Left ventricle myocardium inferior (tissue), 1 donor: ENCODE data around the gene FKBP14. TPM values are rescaled to one million over a fixed set of nuclear protein-coding genes. Genes with fewer than 3 reads are reported as not detected.

Experiments
- DNase-seq: peaks from one replicate; pipeline ENCODE4 v3.0.0-alpha.2; 2020
- H3K27ac ChIP-seq: fragments of 200-600 bp; replicated peaks from 2 replicates; pipeline ENCODE4 v1.8.0; 2021
- H3K27me3 ChIP-seq: fragments of 200-600 bp; 2 replicates; pipeline ENCODE4 v1.8.0; 2021; ENCODE audit warnings: low read depth
- H3K36me3 ChIP-seq: fragments of 200-600 bp; 2 replicates; pipeline ENCODE4 v1.8.0; 2021
- H3K4me1 ChIP-seq: fragments of 200-600 bp; 2 replicates; pipeline ENCODE4 v1.8.0; 2021
- H3K4me3 ChIP-seq: fragments of 200-600 bp; 2 replicates; pipeline ENCODE4 v1.8.0; 2021; ENCODE audit warnings: mild to moderate bottlenecking, moderate library complexity
- H3K9me3 ChIP-seq: fragments of 200-600 bp; replicated peaks from 2 replicates; pipeline ENCODE4 v1.8.0; 2021
- CTCF ChIP-seq: fragments of 200-600 bp; IDR thresholded peaks from 2 replicates; pipeline ENCODE4 v1.8.0; 2021; ENCODE audit warnings: antibody characterized with exemption, mild to moderate bottlenecking, borderline replicate concordance
- intact Hi-C: fragments of 100-400 bp; cut with micrococcal nuclease; formaldehyde crosslinking; loops from one replicate; pipeline ENCODE4 v1.11.0; 2022
- total RNA-seq: library from RNA; stranded (reverse); fragmentation: NEBNext Ultra II Directional; extraction: Animal tissue kit (Norgen Biotek cat#: 25700); gene quantifications from one replicate; pipeline ENCODE4 v1.2.1, GENCODE V29; 2021
- donor health status: DM: no; HTN: yes; CAD: no; lungs with severe emphysema.

Gene FKBP14
- total RNA-seq, 1 donor from 2014 or later, result 12.0 TPM

GRCh38 chr7:30019960-30020359 is 6.5 kb downstream of the FKBP14 start:
- intact Hi-C loops, result no loop called here
- no peak for TF ChIP-seq CTCF
- no peak overlapping the region for H3K27ac ChIP-seq
- no peaks in the 10 kb centered on the region for H3K27me3 ChIP-seq
- peaks cover 7% of the 10 kb centered on the region for H3K4me1 ChIP-seq
- H3K4me3 ChIP-seq, result no peak overlapping the region
- H3K36me3 ChIP-seq, result peaks cover 27% of the 10 kb centered on the region
- DNase-seq, result no peak
- H3K9me3 ChIP-seq, result no peaks in the 10 kb centered on the region

- intact Hi-C loops, result no loop called here
- no peaks in the 10 kb centered on the region for H3K9me3 ChIP-seq
Measured at GRCh38 chr7:30019387-30019786, 7.1 kb downstream of the FKBP14 start.

GRCh38 chr7:30018451-30018850 is 8.1 kb downstream of the FKBP14 start:
- DNase-seq, result no peak
- H3K4me1 ChIP-seq, result no peaks in the 10 kb centered on the region
- intact Hi-C loops, result no loop called here
- peaks cover 39% of the 10 kb centered on the region for H3K36me3 ChIP-seq
- no peaks in the 10 kb centered on the region for H3K27me3 ChIP-seq
- H3K27ac ChIP-seq, result no peak overlapping the region
- TF ChIP-seq CTCF, result no peak
- H3K4me3 ChIP-seq, result no peak overlapping the region
- H3K9me3 ChIP-seq, result no peaks in the 10 kb centered on the region

More at GRCh38 chr7:30019387-30019786, 7.1 kb downstream of the FKBP14 start:
- no peak for TF ChIP-seq CTCF
- no peak for DNase-seq
- Histone ChIP-seq H3K4me1 (peaks cover under 1% of the 10 kb centered on the region), H3K4me3 (no peak overlapping the region), H3K27me3 (no peaks in the 10 kb centered on the region), H3K27ac (no peak overlapping the region), H3K36me3 (peaks cover 29% of the 10 kb centered on the region)

- Histone ChIP-seq H3K4me3 (no peak overlapping the region), H3K4me1 (no peaks in the 10 kb centered on the region), H3K27ac (no peak overlapping the region), H3K9me3 (no peaks in the 10 kb centered on the region), H3K36me3 (peaks cover 32% of the 10 kb centered on the region), H3K27me3 (no peaks in the 10 kb centered on the region)
- intact Hi-C loops, result no loop called here
- no peak for TF ChIP-seq CTCF
- no peak for DNase-seq
Measured at GRCh38 chr7:30012757-30013156, 13.7 kb downstream of the FKBP14 start.

- intact Hi-C loops, result no loop called here
- Histone ChIP-seq H3K27ac (no peak overlapping the region), H3K36me3 (peaks cover 15% of the 10 kb centered on the region), H3K9me3 (no peaks in the 10 kb centered on the region), H3K27me3 (no peaks in the 10 kb centered on the region), H3K4me1 (no peaks in the 10 kb centered on the region), H3K4me3 (no peak overlapping the region)
- TF ChIP-seq CTCF, result no peak
- DNase-seq, result no peak
Measured at GRCh38 chr7:30010021-30010420, 16.5 kb downstream of the FKBP14 start.

GRCh38 chr7:30005464-30005863 is 21.0 kb downstream of the FKBP14 start:
- Histone ChIP-seq H3K9me3 (no peaks in the 10 kb centered on the region), H3K27ac (no peak overlapping the region), H3K36me3 (no peaks in the 10 kb centered on the region), H3K4me1 (no peaks in the 10 kb centered on the region), H3K4me3 (no peak overlapping the region), H3K27me3 (no peaks in the 10 kb centered on the region)
- intact Hi-C loops, result no loop called here
- no peak for TF ChIP-seq CTCF
- DNase-seq, result no peak
